IMR-90 (cell line): Measurements from ENCODE around the gene FRMD6. TPM values are rescaled to one million over a fixed set of nuclear protein-coding genes. Genes with fewer than 3 reads are reported as not detected.

ENCODE experiments used
- ATAC-seq: fragments of 200-7000 bp; cut with Tn5 transposase; 2 replicates; pipeline ENCODE4 v1.9.1; 2020; ENCODE audit warnings: low read depth, mild to moderate bottlenecking, moderate library complexity
- BruUV-seq: library from RNA; stranded (reverse); fragments of 400-500 nt; replicated peaks from 2 replicates; lab custom pipeline; 2021; lab: Mats Ljungman, UMichigan
- CTCF ChIA-PET: fragments of 300-600 bp; formaldehyde crosslinking; extraction: SDS; loops from one replicate; lab custom pipeline; 2021; ENCODE audit warnings: antibody characterized with exemption; lab: Yijun Ruan, JAX
- POLR2A ChIA-PET: fragments of 300-600 bp; sonication (Branson Sonifier 250); formaldehyde crosslinking; loops from one replicate; lab custom pipeline; 2022; ENCODE audit warnings: antibody characterized with exemption; ENCODE audit not compliant: unreplicated experiment; lab: Charles Lee
- DNase-seq: peaks from one replicate; pipeline ENCODE4 v3.0.0; 2013
- H2AFZ ChIP-seq: replicated peaks from 2 replicates; pipeline ENCODE3; 2013; ENCODE audit warnings: low read length, mild to moderate bottlenecking; ENCODE audit not compliant: poor library complexity
- H2AK5ac ChIP-seq: 2 replicates; pipeline ENCODE4 v1.6.1; 2013; ENCODE audit warnings: low read depth, low read length, inconsistent platforms
- H2AK9ac ChIP-seq: replicated peaks from 2 replicates; pipeline ENCODE3; 2013; ENCODE audit warnings: mild to moderate bottlenecking, low read depth, low read length, moderate library complexity; ENCODE audit not compliant: poor library complexity
- H2BK120ac ChIP-seq: 2 replicates; pipeline ENCODE4 v1.6.1; 2013; ENCODE audit warnings: low read depth, low read length, inconsistent platforms
- H2BK15ac ChIP-seq: 3 replicates; pipeline ENCODE4 v1.6.1; 2013; ENCODE audit warnings: low read depth, low read length, inconsistent platforms
- H2BK20ac ChIP-seq: 2 replicates; pipeline ENCODE4 v1.6.1; 2013; ENCODE audit warnings: low read depth, mild to moderate bottlenecking, inconsistent platforms, low read length, moderate library complexity
- H2BK5ac ChIP-seq: 2 replicates; pipeline ENCODE4 v1.6.1; 2013; ENCODE audit warnings: mild to moderate bottlenecking, low read depth, low read length, inconsistent platforms; ENCODE audit not compliant: poor library complexity, severe bottlenecking
- H3K14ac ChIP-seq: replicated peaks from 2 replicates; pipeline ENCODE4 v1.6.1; 2013; ENCODE audit warnings: low read depth, low read length, inconsistent platforms
- H3K18ac ChIP-seq: 2 replicates; pipeline ENCODE4 v1.6.1; 2013; ENCODE audit warnings: low read depth, low read length, control low read depth
- H3K23ac ChIP-seq: 2 replicates; pipeline ENCODE4 v1.6.1; 2013; ENCODE audit warnings: low read depth, low read length, inconsistent platforms
- H3K27ac ChIP-seq: 2 replicates; pipeline ENCODE4 v1.5.1; 2013; ENCODE audit warnings: mild to moderate bottlenecking, control low read depth, low read length; ENCODE audit not compliant: insufficient read depth
- H3K27me3 ChIP-seq: 2 replicates; pipeline ENCODE4 v1.6.1; 2013; ENCODE audit warnings: low read length; ENCODE audit not compliant: control insufficient read depth, insufficient read depth
- H3K36me3 ChIP-seq: 2 replicates; pipeline ENCODE4 v1.6.1; 2013; ENCODE audit warnings: low read length, mixed read lengths; ENCODE audit not compliant: control insufficient read depth, insufficient read depth
- H3K4ac ChIP-seq: 2 replicates; pipeline ENCODE4 v1.6.1; 2013; ENCODE audit warnings: low read depth, low read length, inconsistent platforms
- H3K4me1 ChIP-seq: 2 replicates; pipeline ENCODE4 v1.6.1; 2013; ENCODE audit warnings: low read length, mixed read lengths; ENCODE audit not compliant: control insufficient read depth, insufficient read depth
- H3K4me2 ChIP-seq: 2 replicates; pipeline ENCODE4 v1.6.1; 2013; ENCODE audit warnings: low read depth, mild to moderate bottlenecking, control low read depth, low read length, moderate library complexity
- H3K4me3 ChIP-seq: 2 replicates; pipeline ENCODE4 v1.5.1; 2013; ENCODE audit warnings: low read depth, mild to moderate bottlenecking, control low read depth, low read length, moderate library complexity; ENCODE audit not compliant: insufficient read depth
- H3K56ac ChIP-seq: 2 replicates; pipeline ENCODE4 v1.6.1; 2013; ENCODE audit warnings: low read length, inconsistent platforms; ENCODE audit not compliant: insufficient read depth; ENCODE audit errors: extremely low read depth
- H3K79me1 ChIP-seq, 2 experiments: 2 replicates each; pipeline ENCODE4 v1.6.1; 2013; ENCODE audit warnings: low read length in 2 of 2, inconsistent platforms in 1 of 2, low read depth in 1 of 2
- H3K9ac ChIP-seq: 2 replicates; pipeline ENCODE4 v1.6.1; 2013; ENCODE audit warnings: low read depth, low read length, control low read depth
- H3K9me1 ChIP-seq: 2 replicates; pipeline ENCODE4 v1.6.1; 2013; ENCODE audit warnings: low read length, inconsistent platforms; ENCODE audit not compliant: insufficient read depth
- H3K9me3 ChIP-seq: 2 replicates; pipeline ENCODE4 v1.6.1; 2013; ENCODE audit warnings: low read length; ENCODE audit not compliant: control insufficient read depth, insufficient read depth
- H4K20me1 ChIP-seq: 2 replicates; pipeline ENCODE4 v1.6.1; 2013; ENCODE audit warnings: low read length, inconsistent platforms; ENCODE audit not compliant: insufficient read depth
- H4K5ac ChIP-seq: 2 replicates; pipeline ENCODE4 v1.6.1; 2013; ENCODE audit warnings: mild to moderate bottlenecking, low read depth, low read length, control low read depth
- H4K8ac ChIP-seq, 2 experiments: 2 replicates each; pipeline ENCODE4 v1.6.1; 2013; ENCODE audit warnings: low read depth in 2 of 2, low read length in 2 of 2, control low read depth in 1 of 2, inconsistent platforms in 1 of 2
- H4K91ac ChIP-seq: 2 replicates; pipeline ENCODE4 v1.6.1; 2013; ENCODE audit warnings: low read depth, low read length, inconsistent platforms; ENCODE audit not compliant: insufficient read depth
- BHLHE40 ChIP-seq: fragments of 150-350 bp; IDR thresholded peaks from 2 replicates; pipeline ENCODE4 v1.6.1; 2016; ENCODE audit warnings: mild to moderate bottlenecking, low read depth, low read length
- CEBPB ChIP-seq: IDR thresholded peaks from 2 replicates; pipeline ENCODE4 v1.6.1; 2012; ENCODE audit warnings: low read depth, low read length, improper control_type of control experiment
- CHD1 ChIP-seq: IDR thresholded peaks from 2 replicates; pipeline ENCODE4 v1.6.1; 2012; ENCODE audit warnings: low read depth, low read length, improper control_type of control experiment
- FOS ChIP-seq: fragments of 150-350 bp; IDR thresholded peaks from 2 replicates; pipeline ENCODE4 v1.6.1; 2016; ENCODE audit warnings: low read depth, low read length
- MAFK ChIP-seq: IDR thresholded peaks from 2 replicates; pipeline ENCODE4 v1.6.1; 2012; ENCODE audit warnings: low read depth, low read length, improper control_type of control experiment
- MAZ ChIP-seq: IDR thresholded peaks from 2 replicates; pipeline ENCODE4 v1.6.1; 2012; ENCODE audit warnings: low read depth, mild to moderate bottlenecking, low read length, improper control_type of control experiment, moderate library complexity, borderline replicate concordance
- MXI1 ChIP-seq: IDR thresholded peaks from 2 replicates; pipeline ENCODE4 v1.6.1; 2012; ENCODE audit warnings: low read depth, mild to moderate bottlenecking, low read length, moderate library complexity, borderline replicate concordance
- NFE2L2 ChIP-seq: fragments of 150-350 bp; IDR thresholded peaks from 2 replicates; pipeline ENCODE4 v1.6.1; 2016; ENCODE audit warnings: low read depth, mild to moderate bottlenecking, low read length
- POLR2A ChIP-seq: IDR thresholded peaks from 2 replicates; pipeline ENCODE4 v1.6.1; 2012; ENCODE audit warnings: mild to moderate bottlenecking, low read depth, low read length
- RAD21 ChIP-seq: IDR thresholded peaks from 2 replicates; pipeline ENCODE4 v1.6.1; 2012; ENCODE audit warnings: low read length, improper control_type of control experiment
- RCOR1 ChIP-seq: IDR thresholded peaks from 2 replicates; pipeline ENCODE4 v1.6.1; 2012; ENCODE audit warnings: mild to moderate bottlenecking, low read length, improper control_type of control experiment; ENCODE audit not compliant: insufficient replicate concordance
- RFX5 ChIP-seq: IDR thresholded peaks from 2 replicates; pipeline ENCODE4 v1.8.0; 2012; ENCODE audit warnings: low read depth, mild to moderate bottlenecking, low read length, moderate library complexity
- SMC3 ChIP-seq: fragments of 150-350 bp; IDR thresholded peaks from 2 replicates; pipeline ENCODE4 v1.6.1; 2016; ENCODE audit warnings: low read depth, mild to moderate bottlenecking, antibody characterized with exemption, low read length, moderate library complexity
- USF2 ChIP-seq: fragments of 150-350 bp; IDR thresholded peaks from 2 replicates; pipeline ENCODE4 v1.6.1; 2017; ENCODE audit warnings: mild to moderate bottlenecking, antibody characterized with exemption, low read length, low read depth
- WGBS, 2 experiments: methylation state at CpG; one replicate each; pipeline versions ENCODE4 v1.1.5 to v1.1.7; 2013; ENCODE audit warnings: missing lambda C conversion rate in 2 of 2; ENCODE audit not compliant: insufficient read length in 1 of 2; ENCODE audit errors: extremely low coverage in 2 of 2; 5-methylcytosine and 5-hydroxymethylcytosine counted together
- dilution Hi-C: fragments of 300-500 bp; cut with HindIII; formaldehyde crosslinking; loops from one replicate; pipeline ENCODE4 v1.14.3; 2018; ENCODE audit warnings: low sequenced_read_pairs; ENCODE audit not compliant: unreplicated experiment
- in situ Hi-C: fragments of 300-500 bp; cut with MboI; formaldehyde crosslinking; loops from 3 replicates; pipeline ENCODE4 v1.14.3; 2019; ENCODE audit warnings: low sequenced_read_pairs, inconsistent platforms, mixed read lengths
- intact Hi-C: fragments of 100-400 bp; cut with micrococcal nuclease; formaldehyde crosslinking; loops from 2 replicates; pipeline ENCODE4 v1.10.0; 2022
- polyA plus RNA-seq, 3 experiments: library from polyadenylated mRNA; depleted of rRNA; stranded (reverse); fragments of >200 nt; gene quantifications; 2 replicates each; pipeline ENCODE4 v1.2.3, GENCODE V29; 2012; ENCODE audit warnings: low replicate concordance in 1 of 3
- total RNA-seq: library from RNA; depleted of rRNA; stranded (reverse); fragments of >200 nt; gene quantifications from 2 replicates; pipeline ENCODE4 v1.2.3, GENCODE V29; 2012
- TF ChIP-seq, protein P1 (sequence below): conservative IDR thresholded peaks from 2 replicates; pipeline ENCODE4 v1.5.1; 2012; ENCODE audit warnings: mild to moderate bottlenecking, low read depth, low read length, improper control_type of control experiment
- TF ChIP-seq, protein P2 (sequence below): fragments of 150-350 bp; IDR thresholded peaks from 2 replicates; pipeline ENCODE4 v1.6.1; 2016; ENCODE audit warnings: low read depth, mild to moderate bottlenecking, low read length, moderate library complexity, borderline replicate concordance

FRMD6 gene
- total and polyA plus RNA-seq, 2 of the 4 experiments (the other 2 are of a cell fraction), result 243 to 682 TPM

GRCh38 chr14:51666826-51667225, 15.1 kb downstream of the FRMD6 start:
- intact Hi-C loops, result no loop called here
- no peak for TF ChIP-seq POLR2A
- TF ChIP-seq MXI1, result no peak
- TF ChIP-seq BHLHE40, result no peak
- no peak for TF ChIP-seq MAFK
- TF ChIP-seq NFE2L2, result no peak
- no peak for TF ChIP-seq RAD21
- no peak for TF ChIP-seq SMC3
- no peak for TF ChIP-seq USF2
- TF ChIP-seq, protein P1, sequence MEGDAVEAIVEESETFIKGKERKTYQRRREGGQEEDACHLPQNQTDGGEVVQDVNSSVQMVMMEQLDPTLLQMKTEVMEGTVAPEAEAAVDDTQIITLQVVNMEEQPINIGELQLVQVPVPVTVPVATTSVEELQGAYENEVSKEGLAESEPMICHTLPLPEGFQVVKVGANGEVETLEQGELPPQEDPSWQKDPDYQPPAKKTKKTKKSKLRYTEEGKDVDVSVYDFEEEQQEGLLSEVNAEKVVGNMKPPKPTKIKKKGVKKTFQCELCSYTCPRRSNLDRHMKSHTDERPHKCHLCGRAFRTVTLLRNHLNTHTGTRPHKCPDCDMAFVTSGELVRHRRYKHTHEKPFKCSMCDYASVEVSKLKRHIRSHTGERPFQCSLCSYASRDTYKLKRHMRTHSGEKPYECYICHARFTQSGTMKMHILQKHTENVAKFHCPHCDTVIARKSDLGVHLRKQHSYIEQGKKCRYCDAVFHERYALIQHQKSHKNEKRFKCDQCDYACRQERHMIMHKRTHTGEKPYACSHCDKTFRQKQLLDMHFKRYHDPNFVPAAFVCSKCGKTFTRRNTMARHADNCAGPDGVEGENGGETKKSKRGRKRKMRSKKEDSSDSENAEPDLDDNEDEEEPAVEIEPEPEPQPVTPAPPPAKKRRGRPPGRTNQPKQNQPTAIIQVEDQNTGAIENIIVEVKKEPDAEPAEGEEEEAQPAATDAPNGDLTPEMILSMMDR, result no peak
- no peak for TF ChIP-seq MAZ
- TF ChIP-seq FOS, result no peak
- no peak for TF ChIP-seq RFX5
- no peak for TF ChIP-seq CHD1
- TF ChIP-seq CEBPB, result no peak
- TF ChIP-seq, protein P2, sequence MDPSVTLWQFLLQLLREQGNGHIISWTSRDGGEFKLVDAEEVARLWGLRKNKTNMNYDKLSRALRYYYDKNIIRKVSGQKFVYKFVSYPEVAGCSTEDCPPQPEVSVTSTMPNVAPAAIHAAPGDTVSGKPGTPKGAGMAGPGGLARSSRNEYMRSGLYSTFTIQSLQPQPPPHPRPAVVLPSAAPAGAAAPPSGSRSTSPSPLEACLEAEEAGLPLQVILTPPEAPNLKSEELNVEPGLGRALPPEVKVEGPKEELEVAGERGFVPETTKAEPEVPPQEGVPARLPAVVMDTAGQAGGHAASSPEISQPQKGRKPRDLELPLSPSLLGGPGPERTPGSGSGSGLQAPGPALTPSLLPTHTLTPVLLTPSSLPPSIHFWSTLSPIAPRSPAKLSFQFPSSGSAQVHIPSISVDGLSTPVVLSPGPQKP, result no peak
- no peak for TF ChIP-seq RCOR1
- Histone ChIP-seq H3K4ac (no peak overlapping the region), H3K36me3 (peaks cover 12% of the 10 kb centered on the region), H3K4me3 (no peak overlapping the region), H3K27me3 (no peaks in the 10 kb centered on the region), H3K79me1 (peaks cover 8 to 47% of the 10 kb centered on the region in 2 experiments; a peak in 3 of 4 replicates), H4K20me1 (peaks cover 91% of the 10 kb centered on the region), H3K4me1 (peaks cover 10% of the 10 kb centered on the region), H3K56ac (no peak overlapping the region), H2AK9ac (no peak overlapping the region), H2AK5ac (no peak overlapping the region), H3K9ac (no peak overlapping the region), H3K14ac (no peak overlapping the region), H3K9me3 (no peaks in the 10 kb centered on the region), H3K18ac (no peak overlapping the region), H3K4me2 (no peak overlapping the region), H4K91ac (no peak overlapping the region), H2AFZ (no peak overlapping the region), H4K5ac (no peak overlapping the region), H2BK5ac (no peak overlapping the region), H3K27ac (peak overlapping the region; percentile 25; the same call in 1 of the 2 replicates), H4K8ac (no peak overlapping the region), H2BK20ac (no peak overlapping the region), H3K23ac (no peak overlapping the region), H2BK120ac (no peak overlapping the region), H3K9me1 (peaks cover 12% of the 10 kb centered on the region), H2BK15ac (no peak overlapping the region)
- no CpG with 5 or more reads among the region's 4 CpGs for WGBS, 2 experiments
- dilution Hi-C loops, result no loop called here
- no peak for DNase-seq
- ATAC-seq, result no peak; the same call in 1 of the 2 replicates
- ChIA-PET POLR2A (no interaction called here), CTCF (interaction anchor here (0.6 kb wide), 1 partner anchor 181 kb away, joined by 3 read pairs; no protein-coding TSS in a partner anchor)
- BruUV-seq, result no TSS peak
- in situ Hi-C loops, result no loop called here
